HEK293T (cell line): ENCODE results near the gene LIN37.

Source experiments
- ARNT ChIP-seq: fragments of 450-650 bp; IDR thresholded peaks from 2 replicates; pipeline ENCODE4 v1.6.1; 2017; ENCODE audit warnings: mild to moderate bottlenecking
- BHLHE40 ChIP-seq: fragments of 450-650 bp; IDR thresholded peaks from 2 replicates; pipeline ENCODE4 v1.6.1; 2016; ENCODE audit warnings: mild to moderate bottlenecking, moderate library complexity, borderline replicate concordance
- FOXK2 ChIP-seq: fragments of 450-650 bp; IDR thresholded peaks from 2 replicates; pipeline ENCODE4 v1.6.1; 2016; ENCODE audit warnings: mild to moderate bottlenecking
- NFRKB ChIP-seq: fragments of 450-650 bp; IDR thresholded peaks from 2 replicates; pipeline ENCODE4 v1.6.1; 2016; ENCODE audit warnings: mild to moderate bottlenecking, moderate library complexity
- SP1 ChIP-seq: fragments of 450-650 bp; IDR thresholded peaks from 2 replicates; pipeline ENCODE4 v1.6.1; 2017
- SUZ12 ChIP-seq: fragments of 450-650 bp; IDR thresholded peaks from 2 replicates; pipeline ENCODE4 v1.6.1; 2016; ENCODE audit warnings: mild to moderate bottlenecking
- TARDBP ChIP-seq: fragments of 450-650 bp; IDR thresholded peaks from 2 replicates; pipeline ENCODE4 v1.6.1; 2016
- ZNF384 ChIP-seq: fragments of 450-650 bp; IDR thresholded peaks from 2 replicates; pipeline ENCODE4 v1.6.1; 2016
- TF ChIP-seq, protein P1 (sequence below): fragments of 450-650 bp; IDR thresholded peaks from 2 replicates; pipeline ENCODE4 v1.6.1; 2016

- TF ChIP-seq NFRKB: no peak
- no peak for TF ChIP-seq SP1
- no peak for TF ChIP-seq ARNT
- TF ChIP-seq SUZ12: no peak
- no peak for TF ChIP-seq FOXK2
- no peak for TF ChIP-seq BHLHE40
- TF ChIP-seq, protein P1, sequence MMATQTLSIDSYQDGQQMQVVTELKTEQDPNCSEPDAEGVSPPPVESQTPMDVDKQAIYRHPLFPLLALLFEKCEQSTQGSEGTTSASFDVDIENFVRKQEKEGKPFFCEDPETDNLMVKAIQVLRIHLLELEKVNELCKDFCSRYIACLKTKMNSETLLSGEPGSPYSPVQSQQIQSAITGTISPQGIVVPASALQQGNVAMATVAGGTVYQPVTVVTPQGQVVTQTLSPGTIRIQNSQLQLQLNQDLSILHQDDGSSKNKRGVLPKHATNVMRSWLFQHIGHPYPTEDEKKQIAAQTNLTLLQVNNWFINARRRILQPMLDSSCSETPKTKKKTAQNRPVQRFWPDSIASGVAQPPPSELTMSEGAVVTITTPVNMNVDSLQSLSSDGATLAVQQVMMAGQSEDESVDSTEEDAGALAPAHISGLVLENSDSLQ: no peak
- no peak for TF ChIP-seq TARDBP
- no peak for TF ChIP-seq ZNF384
These were observed 19.1 kb downstream of the LIN37 start for GRCh38 chr19:35767288-35768081.
